H1 (cell line): ENCODE results near the gene B3GAT2. TPM values are rescaled to one million over a fixed set of nuclear protein-coding genes. Genes with fewer than 3 reads are reported as not detected.

Experiments
- POLR2A ChIP-seq, 2 experiments: IDR thresholded peaks; 1 replicate in 1 of 2; 2 replicates in 1 of 2; pipeline ENCODE4 v1.6.1; 2011; ENCODE audit warnings: low read depth in 2 of 2, low read length in 2 of 2, mild to moderate bottlenecking in 2 of 2; ENCODE audit errors: control extremely low read depth in 1 of 2
- TAF7 ChIP-seq: optimal IDR thresholded peaks from 2 replicates; pipeline ENCODE3; 2011; ENCODE audit warnings: low read depth, mild to moderate bottlenecking, inconsistent platforms, low read length, moderate library complexity, borderline replicate concordance
- polyA plus RNA-seq, 7 experiments: library from polyadenylated mRNA; depleted of rRNA in 3 of 7; stranded (reverse) in 5 of 7; unstranded in 2 of 7; fragments of >200 nt in 5 of 7; fragments of 200-250 nt in 2 of 7; gene quantifications; 1 replicate in 5 of 7; 2 replicates in 1 of 7; 4 replicates in 1 of 7; pipeline versions ENCODE4 v1.2.1 to v1.2.3, GENCODE V29; 2011 to 2013; ENCODE audit warnings: missing spikeins in 2 of 7, mixed read lengths in 2 of 7
- total RNA-seq: library from RNA; stranded (reverse); fragmentation: NEBNext Ultra II Directional; extraction: Animal tissue kit (Norgen Biotek cat#: 25700); gene quantifications from 2 replicates; pipeline ENCODE4 v1.2.1, GENCODE V29; 2021

B3GAT2 gene
- total and polyA plus RNA-seq, 2 of the 8 experiments (the other 6 are each of a cell fraction or from before 2014, with no cell fraction given): 0.83 to 1.9 TPM

DNA sequence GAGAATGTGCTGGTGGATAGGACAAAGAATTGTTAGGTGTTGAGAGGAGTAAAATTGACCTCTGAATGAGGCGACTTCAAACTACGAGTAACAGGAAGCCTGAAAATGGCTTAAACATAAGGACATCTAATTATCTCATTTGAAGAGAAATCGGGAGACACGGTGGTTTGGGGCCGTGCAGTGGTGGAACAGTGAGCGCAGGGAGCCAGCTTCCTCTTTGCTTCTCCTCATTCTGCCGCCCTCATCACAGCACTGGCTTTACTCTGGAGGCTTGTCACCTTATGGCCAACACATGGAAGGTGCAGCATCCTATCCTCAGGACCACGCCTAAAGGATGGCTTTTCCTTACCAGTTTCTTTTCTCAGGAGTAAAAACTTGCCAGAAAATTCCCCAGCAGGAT is 114.3 kb downstream of the B3GAT2 start (continued):
- no peak for TF ChIP-seq TAF7
- no peak for TF ChIP-seq POLR2A (IDR thresholded peaks at IDR 0.05; ENCODE audit: control extremely low read depth in 1 of 2, low read depth in 2 of 2, low read length in 2 of 2)
- TF ChIP-seq, all 59 proteins: peak for 0
